Stomach (tissue), 9 donors: Measurements from ENCODE around the gene NEBL. TPM values are rescaled to one million over a fixed set of nuclear protein-coding genes. Genes with fewer than 3 reads are reported as not detected.

Experiments used
- DNase-seq, 2 donors: peaks; one replicate each; pipeline versions ENCODE4 v3.0.0 to v3.0.0-alpha.2; 2013 to 2019
- H3K27ac ChIP-seq, 5 donors: fragments of 200-600 bp in 4 of 5; sonication (generic) in 4 of 5; one replicate each; pipeline ENCODE4 v1.5.1; 2013 to 2019; ENCODE audit warnings: mild to moderate bottlenecking in 1 of 5, moderate library complexity in 1 of 5
- H3K27me3 ChIP-seq, 3 donors: fragments of 200-600 bp; sonication (generic); one replicate each; pipeline ENCODE4 v1.5.1; 2017 to 2019; ENCODE audit warnings: mixed run types in 1 of 3
- H3K36me3 ChIP-seq, 4 donors: fragments of 200-600 bp; sonication (generic); 1 replicate in 3 of 4; 2 replicates in 1 of 4; pipeline ENCODE4 v1.5.1; 2016 to 2019
- H3K4me1 ChIP-seq, 4 donors: fragments of 200-600 bp; sonication (generic); one replicate each; pipeline ENCODE4 v1.5.1; 2016 to 2019
- H3K4me3 ChIP-seq, 4 donors: fragments of 200-600 bp; sonication (generic) in 3 of 4; one replicate each; pipeline ENCODE4 v1.5.1; 2016 to 2019; ENCODE audit warnings: mild to moderate bottlenecking in 1 of 4
- H3K9me3 ChIP-seq, 4 donors: fragments of 200-600 bp; sonication (generic); one replicate each; pipeline ENCODE4 v1.5.1; 2016 to 2019
- CTCF ChIP-seq, 7 experiments: fragments of 450-650 bp in 4 of 7; fragments of 200-600 bp in 3 of 7; sonication (generic) in 3 of 7; IDR thresholded peaks; one replicate each; pipeline ENCODE4 v1.5.1; 2016 to 2019; ENCODE audit warnings: antibody characterized with exemption in 7 of 7, control low read depth in 2 of 7, mild to moderate bottlenecking in 1 of 7
- EP300 ChIP-seq: sonication (generic); formaldehyde crosslinking; IDR thresholded peaks from one replicate; pipeline ENCODE4 v1.6.1; 2017; ENCODE audit warnings: antibody characterized with exemption
- POLR2A ChIP-seq, 4 donors: fragments of 450-650 bp; IDR thresholded peaks; one replicate each; pipeline ENCODE4 v1.6.1; 2016; ENCODE audit warnings: antibody characterized with exemption in 4 of 4, control low read depth in 2 of 4, mild to moderate bottlenecking in 1 of 4, moderate library complexity in 1 of 4
- POLR2AphosphoS5 ChIP-seq, 3 donors: sonication (generic); formaldehyde crosslinking; IDR thresholded peaks; one replicate each; pipeline ENCODE4 v1.6.1; 2016; ENCODE audit warnings: antibody characterized with exemption in 3 of 3
- WGBS, 5 donors: extraction: QIAGEN DNeasy Blood & Tissue Kit in 3 of 5; methylation state at CpG; one replicate each; pipeline versions ENCODE4 v1.1.5 to v1.1.7; 2013 to 2018; 5-methylcytosine and 5-hydroxymethylcytosine counted together
- intact Hi-C: fragments of 100-400 bp; cut with DNase I; formaldehyde crosslinking; loops from one replicate; pipeline ENCODE4 v1.15.1; 2023; ENCODE audit warnings: low total_unique reads
- polyA plus RNA-seq, 3 donors: library from polyadenylated mRNA; stranded (reverse); fragments of 200-250 nt; gene quantifications; one replicate each; pipeline ENCODE4 v1.2.3, GENCODE V29; 2013
- total RNA-seq, 5 donors: library from RNA; depleted of rRNA; stranded (reverse); fragments of >200 nt; gene quantifications; one replicate each; pipeline versions ENCODE4 v1.1.0 to v1.2.3, GENCODE V29; 2014 to 2016
- donor health status: healthy with polysubstance abuse.
- donor health status: Bipolar disorder and iron deficiency.
- donor health status: healthy.

The NEBL gene
- total and polyA plus RNA-seq, 8 donors: 1.2 to 21.8 (median 5.9) TPM

DNA sequence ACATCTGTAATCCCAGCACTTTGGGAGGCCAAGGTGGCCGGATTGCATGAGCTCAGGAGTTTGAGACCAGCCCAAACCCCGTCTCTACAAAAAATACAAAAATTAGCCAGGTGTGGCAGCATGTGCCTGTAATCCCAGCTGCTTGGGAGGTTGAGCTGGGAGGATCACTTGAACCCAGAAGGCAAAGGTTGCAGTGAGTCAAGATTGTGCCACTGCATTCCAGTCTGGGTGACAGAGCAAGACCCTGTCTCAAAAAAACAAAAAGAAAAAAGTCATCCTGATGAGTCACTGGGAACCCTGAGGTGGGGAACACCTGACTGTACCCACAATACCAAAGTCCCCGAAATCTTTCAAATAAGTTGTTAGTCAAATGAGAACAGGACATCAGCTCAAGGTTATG, 80.0 kb downstream of the NEBL start:
- 82 to 98% (median 92%) methylated on average over 3 of the region's 3 CpGs for WGBS, 5 donors
- H3K27me3 ChIP-seq: no peaks in the 10 kb centered on the region
- no peak overlapping the region for H3K27ac ChIP-seq
- no peak overlapping the region for H3K4me3 ChIP-seq
- intact Hi-C loops: no loop called here
- H3K4me1 ChIP-seq: no peaks in the 10 kb centered on the region
- H3K9me3 ChIP-seq: no peaks in the 10 kb centered on the region
- peaks cover 0 to 10% (median 0%) of the 10 kb centered on the region in 4 donors for H3K36me3 ChIP-seq
- DNase-seq: no peak
- TF ChIP-seq CTCF (IDR thresholded peaks at IDR 0.05) (no peak), POLR2A (IDR thresholded peaks at IDR 0.05) (no peak), EP300 (no peak), POLR2AphosphoS5 (IDR thresholded peaks at IDR 0.05) (no peak)

- intact Hi-C loops: no loop called here
- H3K36me3 ChIP-seq: peaks cover 0 to 5% (median 0%) of the 10 kb centered on the region in 4 donors
- no peak overlapping the region for H3K4me3 ChIP-seq
- TF ChIP-seq EP300: no peak
- TF ChIP-seq CTCF (IDR thresholded peaks at IDR 0.05): no peak
- TF ChIP-seq POLR2A (IDR thresholded peaks at IDR 0.05): no peak
- no peak for TF ChIP-seq POLR2AphosphoS5 (IDR thresholded peaks at IDR 0.05)
- 94 to 97% (median 95%) methylated on average over 5 of the region's 5 CpGs for WGBS, 5 donors
- DNase-seq: no peak
- no peaks in the 10 kb centered on the region for H3K9me3 ChIP-seq
- no peak overlapping the region for H3K27ac ChIP-seq
- H3K27me3 ChIP-seq: no peaks in the 10 kb centered on the region
- H3K4me1 ChIP-seq: no peaks in the 10 kb centered on the region
Measured at GRCh38 chr10:20814116-20814515, 83.0 kb downstream of the NEBL start.

DNA sequence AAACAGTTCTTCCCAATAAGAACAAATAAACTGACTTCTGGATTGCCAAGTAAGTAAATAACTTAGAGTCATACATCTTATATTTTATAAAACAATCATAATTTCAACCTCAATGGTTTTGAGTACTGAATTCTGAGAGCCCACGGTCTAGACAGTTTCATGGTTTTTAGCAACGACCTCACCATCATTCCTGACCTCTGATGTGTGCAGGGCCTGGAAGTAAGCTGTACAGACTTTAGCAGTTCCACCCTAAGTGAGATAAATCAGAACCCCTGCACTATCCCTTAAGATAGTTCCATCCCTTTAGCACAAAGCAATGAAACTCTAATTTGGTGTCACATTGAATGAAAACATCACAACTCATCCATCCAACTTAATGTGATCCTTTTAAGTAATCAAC, 86.0 kb downstream of the NEBL start:
- 56 to 76% (median 73%) methylated on average over 2 of the region's 2 CpGs for WGBS, 5 donors
- intact Hi-C loops: no loop called here
- no peak for DNase-seq
- Histone ChIP-seq H3K27me3 (no peaks in the 10 kb centered on the region), H3K27ac (no peak overlapping the region), H3K4me3 (no peak overlapping the region), H3K9me3 (no peaks in the 10 kb centered on the region), H3K36me3 (no peaks in the 10 kb centered on the region), H3K4me1 (no peaks in the 10 kb centered on the region)
- TF ChIP-seq POLR2AphosphoS5 (IDR thresholded peaks at IDR 0.05) (no peak), POLR2A (IDR thresholded peaks at IDR 0.05) (no peak), EP300 (no peak), CTCF (IDR thresholded peaks at IDR 0.05) (no peak)

DNA sequence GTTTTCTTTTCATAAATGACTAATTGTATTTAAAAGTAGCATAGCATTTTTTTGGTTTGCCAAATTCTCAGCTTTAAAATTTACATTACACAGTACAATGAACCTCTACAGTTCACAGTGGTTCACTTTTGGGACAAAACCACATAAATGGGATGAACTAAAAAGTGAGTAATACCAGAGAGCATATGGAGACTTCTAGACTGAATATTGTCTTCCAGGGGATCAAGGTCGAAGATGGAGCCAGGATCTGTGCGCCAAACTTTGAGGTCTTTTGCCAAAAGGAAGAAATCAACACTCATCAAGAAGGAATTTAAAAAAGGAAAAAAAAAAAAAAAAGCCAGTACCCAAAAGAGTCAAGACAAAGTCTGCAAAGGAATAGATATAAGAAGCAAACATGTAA, 87.5 kb downstream of the NEBL start:
- no peak overlapping the region for H3K27ac ChIP-seq
- no peaks in the 10 kb centered on the region for H3K4me1 ChIP-seq
- WGBS, 5 donors: 76 to 84% (median 77%) methylated on average over 2 of the region's 2 CpGs
- intact Hi-C loops: no loop called here
- TF ChIP-seq EP300 (no peak), POLR2A (IDR thresholded peaks at IDR 0.05) (no peak), CTCF (IDR thresholded peaks at IDR 0.05) (no peak), POLR2AphosphoS5 (IDR thresholded peaks at IDR 0.05) (no peak)
- H3K4me3 ChIP-seq: no peak overlapping the region
- no peaks in the 10 kb centered on the region for H3K36me3 ChIP-seq
- no peaks in the 10 kb centered on the region for H3K9me3 ChIP-seq
- no peaks in the 10 kb centered on the region for H3K27me3 ChIP-seq
- no peak for DNase-seq
